Measurements from ENCODE around the gene SLC2A4. TPM values are rescaled to one million over a fixed set of nuclear protein-coding genes. Genes with fewer than 3 reads are reported as not detected.

The SLC2A4 gene
- under 1 TPM in 5 of 6 experiments, not detected in 1; 0.07 to 0.09 (median 0.09) TPM for total RNA-seq (2021; fragmentation: NEBNext Ultra II Directional; extraction: Animal tissue kit (Norgen Biotek cat#: 25700))
- long read RNA-seq = 0 reads

GRCh38 chr17:7281074-7281952 is at the start of gene SLC2A4:
Gene SLC2A4, plus strand, starts transcription at chr17:7281718. Its CDS starts 217 bp downstream, at chr17:7281935.
- DNase-seq = peak; percentile 90

GRCh38 chr17:7232114-7232513 is 49.4 kb upstream of the SLC2A4 start:
- no peaks in the 10 kb centered on the region for H3K9me3 Mint-ChIP-seq
- peak overlapping the region; percentile 10; the same call in 1 of the 2 replicates for H3K27ac Mint-ChIP-seq
- peaks cover 67% of the 10 kb centered on the region for H3K36me3 Mint-ChIP-seq (ENCODE audit: low read depth)
- no peak for DNase-seq
- H3K4me3 Mint-ChIP-seq = peak overlapping the region; percentile 25
- peaks cover 60% of the 10 kb centered on the region for H3K4me1 Mint-ChIP-seq (ENCODE audit: low read depth)
- H3K27me3 Mint-ChIP-seq (ENCODE audit: insufficient read depth) = peaks cover 8% of the 10 kb centered on the region
- no peak for TF ChIP-seq CTCF (IDR thresholded peaks at IDR 0.05)

More at GRCh38 chr17:7281074-7281952, at the start of gene SLC2A4:
- peak within 1 kb of the TSS; percentile 90 for H3K4me3 Mint-ChIP-seq
- no peaks in the 10 kb centered on the region; the same call in 1 of the 2 replicates for H3K4me1 Mint-ChIP-seq (ENCODE audit: low read depth)
- TF ChIP-seq CTCF (IDR thresholded peaks at IDR 0.05) = no peak
- peak within 1 kb of the TSS; percentile 86 for H3K27ac Mint-ChIP-seq
- peaks cover 25% of the 10 kb centered on the region for H3K27me3 Mint-ChIP-seq (ENCODE audit: insufficient read depth)
- H3K9me3 Mint-ChIP-seq = no peaks in the 10 kb centered on the region
- H3K36me3 Mint-ChIP-seq (ENCODE audit: low read depth) = no peaks in the 10 kb centered on the region

GRCh38 chr17:7233701-7234082 is 47.8 kb upstream of the SLC2A4 start:
- Mint-ChIP-seq H3K4me3 (peak overlapping the region; percentile 97), H3K27ac (peak overlapping the region; percentile 88), H3K27me3 (ENCODE audit: insufficient read depth) (peaks cover 8% of the 10 kb centered on the region), H3K36me3 (ENCODE audit: low read depth) (peaks cover 61% of the 10 kb centered on the region), H3K4me1 (ENCODE audit: low read depth) (peaks cover 59% of the 10 kb centered on the region), H3K9me3 (no peaks in the 10 kb centered on the region)
- no peak for DNase-seq
- TF ChIP-seq CTCF (IDR thresholded peaks at IDR 0.05) = no peak

GRCh38 chr17:7234083-7234951 is 47.2 kb upstream of the SLC2A4 start, which contains the start of gene DVL2:
Gene DVL2, minus strand, starts transcription at chr17:7234517. Its CDS starts 255 bp downstream, at chr17:7234262.
- Mint-ChIP-seq H3K27ac (peak within 1 kb of the TSS; percentile 88), H3K36me3 (ENCODE audit: low read depth) (peaks cover 54% of the 10 kb centered on the region), H3K4me3 (peak within 1 kb of the TSS; percentile 97), H3K27me3 (ENCODE audit: insufficient read depth) (peaks cover 8% of the 10 kb centered on the region), H3K4me1 (ENCODE audit: low read depth) (peaks cover 59% of the 10 kb centered on the region), H3K9me3 (no peaks in the 10 kb centered on the region)
- peak; percentile 91 for DNase-seq
- TF ChIP-seq CTCF (IDR thresholded peaks at IDR 0.05) = no peak

Data from HFFc6 (cell line).